MM.1S (cell line): Measurements from ENCODE around the gene EXOSC5.
"Not testable (repeated sequence)": the region's sequence is repeated elsewhere in the genome, so short reads cannot be mapped to it uniquely, and the experiment has no call there.

Experiments used
- DNase-seq: peaks from one replicate; pipeline ENCODE4 v3.0.0-alpha.2; 2015
- H2AFZ ChIP-seq: fragments of 300-600 bp; sonication (generic); 2 replicates; pipeline ENCODE4 v1.6.0; 2016; ENCODE audit warnings: antibody characterized with exemption, low read length
- H3F3A ChIP-seq: fragments of 300-600 bp; sonication (generic); 2 replicates; pipeline ENCODE4 v1.6.1; 2016; ENCODE audit warnings: mild to moderate bottlenecking, antibody characterized with exemption, low read length, moderate library complexity, mixed read lengths; ENCODE audit not compliant: insufficient read depth
- H3K27ac ChIP-seq: fragments of 300-600 bp; sonication (generic); 2 replicates; pipeline ENCODE4 v1.5.1; 2016; ENCODE audit warnings: mild to moderate bottlenecking, low read length
- H3K27me3 ChIP-seq: fragments of 300-600 bp; sonication (generic); replicated peaks from 2 replicates; pipeline ENCODE4 v1.6.0; 2016; ENCODE audit warnings: low read length; ENCODE audit not compliant: insufficient read depth
- H3K36me3 ChIP-seq: fragments of 300-600 bp; sonication (generic); replicated peaks from 2 replicates; pipeline ENCODE4 v1.6.1; 2016; ENCODE audit warnings: mild to moderate bottlenecking, low read length, mixed read lengths; ENCODE audit not compliant: insufficient read depth
- H3K4me1 ChIP-seq: fragments of 300-600 bp; sonication (generic); 2 replicates; pipeline ENCODE4 v1.6.1; 2016; ENCODE audit warnings: low read length, mixed read lengths
- H3K4me2 ChIP-seq: fragments of 300-600 bp; sonication (generic); 2 replicates; pipeline ENCODE4 v1.6.0; 2016; ENCODE audit warnings: low read depth, low read length
- H3K4me3 ChIP-seq: fragments of 300-600 bp; sonication (generic); 2 replicates; pipeline ENCODE4 v1.5.1; 2016; ENCODE audit warnings: low read length, mixed read lengths
- H3K79me2 ChIP-seq: fragments of 300-600 bp; sonication (generic); 2 replicates; pipeline ENCODE4 v1.6.1; 2016; ENCODE audit warnings: mixed run types, low read length, mixed read lengths
- H3K9ac ChIP-seq: fragments of 300-600 bp; sonication (generic); 2 replicates; pipeline ENCODE4 v1.6.1; 2016; ENCODE audit warnings: low read length, mixed read lengths
- H3K9me2 ChIP-seq: fragments of 300-600 bp; sonication (generic); replicated peaks from 2 replicates; pipeline ENCODE4 v1.6.1; 2016; ENCODE audit warnings: mild to moderate bottlenecking, low read length, mixed read lengths; ENCODE audit not compliant: insufficient read depth
- H3K9me3 ChIP-seq: fragments of 300-600 bp; sonication (generic); replicated peaks from 2 replicates; pipeline ENCODE4 v1.6.1; 2016; ENCODE audit warnings: mild to moderate bottlenecking, low read length, mixed read lengths; ENCODE audit not compliant: insufficient read depth
- H4K20me1 ChIP-seq: fragments of 300-600 bp; sonication (generic); 2 replicates; pipeline ENCODE4 v1.6.1; 2016; ENCODE audit warnings: mild to moderate bottlenecking, low read length, moderate library complexity, mixed read lengths; ENCODE audit not compliant: insufficient read depth
- CTCF ChIP-seq: fragments of 300-600 bp; sonication (generic); IDR thresholded peaks from 2 replicates; pipeline ENCODE4 v1.5.1; 2016; ENCODE audit warnings: antibody characterized with exemption, low read length, mixed read lengths
- EZH2 ChIP-seq: fragments of 300-600 bp; sonication (generic); optimal IDR thresholded peaks from 2 replicates; pipeline ENCODE3; 2017; ENCODE audit warnings: low read depth, mild to moderate bottlenecking, antibody characterized with exemption, low read length, mixed read lengths
- EZH2phosphoT487 ChIP-seq: fragments of 300-600 bp; sonication (generic); IDR thresholded peaks from 2 replicates; pipeline ENCODE4 v1.6.1; 2018; ENCODE audit warnings: antibody characterized with exemption, low read length

The EXOSC5 gene

GRCh38 chr19:41391618-41392017, 5.5 kb downstream of the EXOSC5 start:
- Histone ChIP-seq H3K9me3 (no peaks in the 10 kb centered on the region), H3K4me3 (no peak overlapping the region), H3K4me1 (peaks cover 4% of the 10 kb centered on the region; the same call in 1 of the 2 replicates), H3K27me3 (no peaks in the 10 kb centered on the region), H3K79me2 (peaks cover 35% of the 10 kb centered on the region), H3K27ac (no peak overlapping the region), H3K36me3 (no peaks in the 10 kb centered on the region), H4K20me1 (no peaks in the 10 kb centered on the region), H2AFZ (no peak overlapping the region), H3K9ac (no peak overlapping the region), H3K4me2 (no peak overlapping the region), H3K9me2 (no peaks in the 10 kb centered on the region), H3F3A (no peaks in the 10 kb centered on the region)
- DNase-seq, result no peak
- TF ChIP-seq CTCF, result no peak
- TF ChIP-seq EZH2phosphoT487, result no peak
- TF ChIP-seq EZH2, result no peak

GRCh38 chr19:41386442-41386841, 10.7 kb downstream of the EXOSC5 start:
- H3K9me3 ChIP-seq, result no peaks in the 10 kb centered on the region
- no peak overlapping the region for H3K9ac ChIP-seq
- no peak overlapping the region for H3K27ac ChIP-seq
- no peaks in the 10 kb centered on the region for H3F3A ChIP-seq
- no peak overlapping the region for H2AFZ ChIP-seq
- no peaks in the 10 kb centered on the region for H3K9me2 ChIP-seq
- TF ChIP-seq EZH2 (no peak), CTCF (no peak), EZH2phosphoT487 (no peak)
- H3K4me1 ChIP-seq, result no peaks in the 10 kb centered on the region
- H3K79me2 ChIP-seq, result no peaks in the 10 kb centered on the region
- no peak overlapping the region for H3K4me3 ChIP-seq
- H3K4me2 ChIP-seq, result no peak overlapping the region
- H4K20me1 ChIP-seq, result no peaks in the 10 kb centered on the region
- H3K27me3 ChIP-seq, result no peaks in the 10 kb centered on the region
- DNase-seq, result no peak
- H3K36me3 ChIP-seq, result no peaks in the 10 kb centered on the region

GRCh38 chr19:41384351-41384750, 12.8 kb downstream of the EXOSC5 start:
- no peak for DNase-seq
- Histone ChIP-seq H3K4me1 (no peaks in the 10 kb centered on the region), H3K9ac (no peak overlapping the region), H3K9me2 (no peaks in the 10 kb centered on the region), H2AFZ (no peak overlapping the region), H3F3A (no peaks in the 10 kb centered on the region), H3K36me3 (no peaks in the 10 kb centered on the region), H3K4me2 (no peak overlapping the region), H3K27me3 (no peaks in the 10 kb centered on the region), H3K27ac (no peak overlapping the region), H3K79me2 (no peaks in the 10 kb centered on the region), H4K20me1 (no peaks in the 10 kb centered on the region), H3K4me3 (no peak overlapping the region), H3K9me3 (no peaks in the 10 kb centered on the region)
- TF ChIP-seq CTCF, result no peak

GRCh38 chr19:41381536-41381935, 15.6 kb downstream of the EXOSC5 start:
- H3K27me3 ChIP-seq, H3K9me2 ChIP-seq, H3K4me1 ChIP-seq, H3K4me2 ChIP-seq, DNase-seq, H4K20me1 ChIP-seq, H3K4me3 ChIP-seq, H2AFZ ChIP-seq, H3K27ac ChIP-seq, H3K9ac ChIP-seq, H3K79me2 ChIP-seq, H3K9me3 ChIP-seq, H3F3A ChIP-seq, H3K36me3 ChIP-seq: not testable (repeated sequence)
